Fibroblast of lung (primary cell): ENCODE measurements around the gene CD48. TPM values are rescaled to one million over a fixed set of nuclear protein-coding genes. Genes with fewer than 3 reads are reported as not detected.

Experiments
- DNase-seq, 2 donors: peaks; one replicate each; pipeline versions ENCODE4 v3.0.0 to v3.0.0-alpha.2; 2010; ENCODE audit warnings: low read depth in 2 of 2
- H2AFZ ChIP-seq: 2 replicates; pipeline ENCODE4 v1.5.1; 2012; ENCODE audit warnings: low read length, control low read depth, inconsistent platforms
- H3K27ac ChIP-seq: 2 replicates; pipeline ENCODE4 v1.5.1; 2011; ENCODE audit warnings: low read length, control low read depth; ENCODE audit not compliant: insufficient read depth
- H3K27me3 ChIP-seq: 2 replicates; pipeline ENCODE4 v1.5.1; 2011; ENCODE audit warnings: mild to moderate bottlenecking, low read length; ENCODE audit not compliant: control insufficient read depth, insufficient read depth
- H3K36me3 ChIP-seq: 2 replicates; pipeline ENCODE4 v1.5.1; 2011; ENCODE audit warnings: low read length; ENCODE audit not compliant: control insufficient read depth, insufficient read depth
- H3K4me1 ChIP-seq: 2 replicates; pipeline ENCODE4 v1.5.1; 2011; ENCODE audit warnings: low read length; ENCODE audit not compliant: control insufficient read depth, insufficient read depth; ENCODE audit errors: extremely low read depth
- H3K4me2 ChIP-seq: 2 replicates; pipeline ENCODE4 v1.5.1; 2011; ENCODE audit warnings: low read length, control low read depth; ENCODE audit not compliant: insufficient read depth; ENCODE audit errors: extremely low read depth
- H3K4me3 ChIP-seq, 4 experiments: fragments of 200-600 bp in 1 of 4; sonication (generic) in 1 of 4; replicated peaks in 1 of 4; 2 replicates each; pipeline ENCODE4 v1.5.1; 2011 to 2016; ENCODE audit warnings: low read length in 4 of 4, low read depth in 3 of 4, mild to moderate bottlenecking in 3 of 4, control low read depth in 2 of 4, inconsistent platforms in 1 of 4, mixed read lengths in 1 of 4; ENCODE audit not compliant: insufficient read depth in 1 of 4; ENCODE audit errors: control extremely low read depth in 1 of 4
- H3K79me2 ChIP-seq: 2 replicates; pipeline ENCODE4 v1.5.1; 2012; ENCODE audit warnings: mild to moderate bottlenecking, low read length, inconsistent platforms; ENCODE audit not compliant: control insufficient read depth, insufficient read depth
- H3K9ac ChIP-seq: 2 replicates; pipeline ENCODE4 v1.5.1; 2011; ENCODE audit warnings: mild to moderate bottlenecking, low read length, control low read depth; ENCODE audit not compliant: insufficient read depth
- H3K9me3 ChIP-seq: 2 replicates; pipeline ENCODE4 v1.5.1; 2012; ENCODE audit warnings: low read depth, low read length; ENCODE audit not compliant: control insufficient read depth, insufficient read depth
- H4K20me1 ChIP-seq: 2 replicates; pipeline ENCODE4 v1.5.1; 2011; ENCODE audit warnings: low read length; ENCODE audit not compliant: control insufficient read depth, insufficient read depth; ENCODE audit errors: extremely low read depth
- EZH2 ChIP-seq: IDR thresholded peaks from 2 replicates; pipeline ENCODE4 v1.5.1; 2012; ENCODE audit warnings: low read length, control low read depth, mild to moderate bottlenecking; ENCODE audit errors: missing control alignments
- polyA plus RNA-seq, 2 donors: library from polyadenylated mRNA; depleted of rRNA in 1 of 2; stranded (reverse) in 1 of 2; unstranded in 1 of 2; fragments of >200 nt; gene quantifications; 2 replicates each; pipeline ENCODE4 v1.2.1, GENCODE V29; 2011 to 2012; ENCODE audit warnings: missing spikeins in 1 of 2
- total RNA-seq: library from RNA; depleted of rRNA; stranded (reverse); fragments of >200 nt; gene quantifications from 2 replicates; pipeline ENCODE4 v1.2.1, GENCODE V29; 2014
- TF ChIP-seq, protein P1 (sequence below), 2 donors: IDR thresholded peaks in 1 of 2; conservative IDR thresholded peaks in 1 of 2; 1 replicate in 1 of 2; 2 replicates in 1 of 2; pipeline ENCODE4 v1.5.1; 2011 to 2012; ENCODE audit warnings: low read length in 2 of 2, control low read depth in 1 of 2, inconsistent platforms in 1 of 2, low read depth in 1 of 2, mild to moderate bottlenecking in 1 of 2

Gene CD48
- total and polyA plus RNA-seq, 2 donors (not counting 1 experiment from before 2014, with no cell fraction given), result not detected

DNA sequence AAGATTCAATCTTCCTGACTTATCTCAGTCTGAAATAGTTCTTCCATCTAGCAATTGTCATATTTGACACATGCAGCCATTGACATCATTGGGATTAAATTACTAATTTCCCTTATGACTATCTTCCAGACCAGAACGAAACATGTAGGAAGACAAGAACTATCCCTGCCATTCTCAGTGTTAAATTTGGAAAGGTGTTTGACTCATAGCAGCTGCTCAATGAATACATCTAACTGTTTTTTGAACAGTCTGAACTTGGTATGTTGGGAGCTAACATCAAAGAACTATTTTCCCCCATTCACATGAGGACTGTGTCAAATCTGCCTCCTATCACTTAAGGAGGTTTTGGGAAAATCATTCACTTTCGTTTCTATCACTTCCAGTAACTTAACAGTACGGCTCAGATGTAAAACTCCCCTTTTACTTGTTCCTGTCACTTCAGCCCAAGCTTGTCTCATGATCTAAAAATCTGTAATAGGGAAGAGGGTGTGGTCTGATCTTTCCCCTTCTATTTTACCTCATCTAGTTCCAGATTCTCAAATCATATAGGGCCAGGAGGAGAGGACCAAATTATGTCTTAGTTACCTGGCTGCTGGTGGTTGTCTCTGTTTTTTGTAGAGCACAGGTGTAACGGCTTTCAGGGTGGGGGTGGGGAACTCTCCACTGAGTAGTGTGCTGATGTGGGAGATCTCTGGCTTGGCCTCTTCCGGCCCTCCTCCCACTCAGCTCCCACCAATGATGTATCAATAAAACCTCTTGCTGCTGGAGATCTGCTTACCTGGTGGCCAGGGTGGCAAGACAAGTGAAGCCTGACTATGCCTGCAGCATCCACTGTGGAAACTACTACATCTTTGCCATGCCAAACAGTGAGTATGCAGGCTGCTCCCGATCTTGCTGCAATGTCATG, 38.6 kb downstream of the CD48 start:
- H3K9ac ChIP-seq, result no peak overlapping the region
- no peaks in the 10 kb centered on the region for H3K9me3 ChIP-seq
- no peak overlapping the region for H3K4me2 ChIP-seq
- no peak overlapping the region for H3K4me3 ChIP-seq
- no peaks in the 10 kb centered on the region for H3K36me3 ChIP-seq
- H3K27me3 ChIP-seq, result no peaks in the 10 kb centered on the region
- H2AFZ ChIP-seq, result no peak overlapping the region
- no peaks in the 10 kb centered on the region for H4K20me1 ChIP-seq
- H3K4me1 ChIP-seq, result no peaks in the 10 kb centered on the region
- H3K27ac ChIP-seq, result no peak overlapping the region
- DNase-seq, result no peak
- TF ChIP-seq, protein P1, sequence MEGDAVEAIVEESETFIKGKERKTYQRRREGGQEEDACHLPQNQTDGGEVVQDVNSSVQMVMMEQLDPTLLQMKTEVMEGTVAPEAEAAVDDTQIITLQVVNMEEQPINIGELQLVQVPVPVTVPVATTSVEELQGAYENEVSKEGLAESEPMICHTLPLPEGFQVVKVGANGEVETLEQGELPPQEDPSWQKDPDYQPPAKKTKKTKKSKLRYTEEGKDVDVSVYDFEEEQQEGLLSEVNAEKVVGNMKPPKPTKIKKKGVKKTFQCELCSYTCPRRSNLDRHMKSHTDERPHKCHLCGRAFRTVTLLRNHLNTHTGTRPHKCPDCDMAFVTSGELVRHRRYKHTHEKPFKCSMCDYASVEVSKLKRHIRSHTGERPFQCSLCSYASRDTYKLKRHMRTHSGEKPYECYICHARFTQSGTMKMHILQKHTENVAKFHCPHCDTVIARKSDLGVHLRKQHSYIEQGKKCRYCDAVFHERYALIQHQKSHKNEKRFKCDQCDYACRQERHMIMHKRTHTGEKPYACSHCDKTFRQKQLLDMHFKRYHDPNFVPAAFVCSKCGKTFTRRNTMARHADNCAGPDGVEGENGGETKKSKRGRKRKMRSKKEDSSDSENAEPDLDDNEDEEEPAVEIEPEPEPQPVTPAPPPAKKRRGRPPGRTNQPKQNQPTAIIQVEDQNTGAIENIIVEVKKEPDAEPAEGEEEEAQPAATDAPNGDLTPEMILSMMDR (conservative IDR thresholded peaks at IDR 0.05 in 1 of 2, IDR thresholded peaks at IDR 0.05 in 1 of 2; ENCODE audit: low read depth in 1 of 2, low read length in 2 of 2), result no peak
- TF ChIP-seq EZH2, result no peak
- no peaks in the 10 kb centered on the region for H3K79me2 ChIP-seq

DNA sequence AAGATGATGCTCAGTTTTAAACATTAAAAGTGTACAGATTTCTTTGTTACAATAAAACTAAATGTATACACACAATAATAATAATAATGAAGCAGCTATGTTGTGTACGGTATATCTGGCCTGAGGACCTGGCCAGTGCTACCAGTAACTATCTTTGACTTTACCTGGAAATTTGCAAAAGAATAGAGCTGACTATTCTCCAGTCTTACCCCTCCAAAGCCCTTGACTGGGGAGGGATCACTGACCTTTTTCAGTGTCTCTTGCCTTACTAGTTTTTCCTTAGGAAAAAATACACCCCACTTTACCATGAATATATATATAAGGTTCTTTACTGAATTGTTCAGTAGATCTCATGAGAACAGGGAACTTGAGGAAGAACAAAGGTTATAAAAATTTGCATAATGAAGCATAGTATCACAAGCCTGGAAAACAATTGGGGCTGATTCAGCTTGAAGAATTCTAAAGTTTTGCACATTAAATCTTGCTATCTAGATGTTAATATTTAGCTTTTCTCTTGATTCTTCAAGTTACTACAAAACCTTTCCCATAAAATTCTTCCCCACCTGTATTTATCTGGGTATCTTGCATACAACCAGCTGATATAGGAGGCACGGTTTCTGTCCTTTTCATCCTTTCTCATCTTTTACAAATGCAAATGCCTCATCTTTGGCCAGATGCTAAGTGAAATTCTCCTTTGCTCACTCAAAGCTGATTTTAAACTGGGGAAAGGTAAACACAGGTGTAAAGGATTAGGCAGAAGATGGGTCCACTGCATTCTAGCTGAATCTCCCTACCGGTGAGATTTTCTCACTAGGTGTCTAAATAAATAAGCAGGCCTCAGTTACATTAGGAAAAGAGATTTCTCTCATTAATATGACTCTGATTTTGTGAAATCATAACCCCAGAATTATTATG, 39.8 kb downstream of the CD48 start:
- TF ChIP-seq, protein P1 (conservative IDR thresholded peaks at IDR 0.05 in 1 of 2, IDR thresholded peaks at IDR 0.05 in 1 of 2; ENCODE audit: low read depth in 1 of 2, low read length in 2 of 2), result no peak
- TF ChIP-seq EZH2, result no peak
- Histone ChIP-seq H3K4me2 (no peak overlapping the region), H3K4me1 (no peaks in the 10 kb centered on the region), H3K27me3 (no peaks in the 10 kb centered on the region), H3K27ac (no peak overlapping the region), H3K4me3 (no peak overlapping the region), H2AFZ (no peak overlapping the region), H3K9ac (no peak overlapping the region), H3K36me3 (no peaks in the 10 kb centered on the region), H3K9me3 (no peaks in the 10 kb centered on the region), H3K79me2 (no peaks in the 10 kb centered on the region), H4K20me1 (no peaks in the 10 kb centered on the region)
- no peak for DNase-seq

DNA sequence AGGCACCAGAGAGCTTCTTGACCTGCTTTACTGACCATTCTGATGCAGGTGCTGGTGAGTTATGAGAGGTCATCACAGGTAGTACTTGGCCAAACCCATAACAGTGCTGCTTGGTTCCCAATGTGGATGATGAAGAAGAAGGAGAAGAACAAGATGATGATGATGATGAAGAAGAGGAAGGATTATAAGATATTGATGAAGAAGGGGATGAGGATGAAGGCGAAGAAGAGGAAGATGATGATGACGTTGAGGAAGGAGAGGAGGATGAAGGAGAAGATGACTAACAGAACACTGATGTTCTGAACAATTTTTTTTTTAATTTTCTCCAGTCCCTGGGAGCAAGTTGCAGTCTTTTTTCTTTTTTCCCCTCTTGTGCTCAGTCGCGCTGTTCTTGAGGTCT, 40.9 kb downstream of the CD48 start:
- no peak for DNase-seq
- H2AFZ ChIP-seq, result no peak overlapping the region
- no peaks in the 10 kb centered on the region for H4K20me1 ChIP-seq
- no peak overlapping the region for H3K27ac ChIP-seq
- no peaks in the 10 kb centered on the region for H3K27me3 ChIP-seq
- no peaks in the 10 kb centered on the region for H3K9me3 ChIP-seq
- H3K4me2 ChIP-seq, result no peak overlapping the region
- no peaks in the 10 kb centered on the region for H3K79me2 ChIP-seq
- H3K4me1 ChIP-seq, result no peaks in the 10 kb centered on the region
- H3K36me3 ChIP-seq, result no peaks in the 10 kb centered on the region
- H3K4me3 ChIP-seq, result no peak overlapping the region
- no peak overlapping the region for H3K9ac ChIP-seq
- no peak for TF ChIP-seq EZH2
- TF ChIP-seq, protein P1 (conservative IDR thresholded peaks at IDR 0.05 in 1 of 2, IDR thresholded peaks at IDR 0.05 in 1 of 2; ENCODE audit: low read depth in 1 of 2, low read length in 2 of 2), result no peak
